HG03039 (cell line): ENCODE data around the gene FARP2.
"Not testable (repeated sequence)": the region's sequence is repeated elsewhere in the genome, so short reads cannot be mapped to it uniquely, and the experiment has no call there.

Experiments used
- ATAC-seq: cut with Tn5 transposase; IDR thresholded peaks from one replicate; pipeline ENCODE4 v1.9.1; 2021; ENCODE audit warnings: mild to moderate bottlenecking, moderate library complexity; ENCODE audit not compliant: unreplicated experiment

FARP2 gene

GRCh38 chr2:241498115-241499070 lies 142.3 kb downstream of the FARP2 start:
- ATAC-seq = no peak

GRCh38 chr2:241499146-241499965 lies 143.3 kb downstream of the FARP2 start:
- ATAC-seq = no peak

- no peak for ATAC-seq
Measured at GRCh38 chr2:241500016-241500415, 143.9 kb downstream of the FARP2 start.

GRCh38 chr2:241500431-241500975 lies 144.4 kb downstream of the FARP2 start:
- ATAC-seq = no peak

GRCh38 chr2:241501099-241501541 lies 145.0 kb downstream of the FARP2 start:
- no peak for ATAC-seq

- ATAC-seq = no peak
Measured at GRCh38 chr2:241501551-241501950, 145.5 kb downstream of the FARP2 start.

GRCh38 chr2:241502281-241502680 lies 146.2 kb downstream of the FARP2 start:
- no peak for ATAC-seq

GRCh38 chr2:241503776-241504392 lies 147.8 kb downstream of the FARP2 start:
- no peak for ATAC-seq

GRCh38 chr2:241505086-241505780 lies 149.1 kb downstream of the FARP2 start:
- ATAC-seq = no peak

GRCh38 chr2:241505781-241506201 lies 149.7 kb downstream of the FARP2 start:
- no peak for ATAC-seq

GRCh38 chr2:241506317-241506716 lies 150.2 kb downstream of the FARP2 start:
- ATAC-seq = not testable (repeated sequence)

- ATAC-seq = no peak
Measured at GRCh38 chr2:241506793-241507429, 150.8 kb downstream of the FARP2 start.

GRCh38 chr2:241507430-241508239 lies 151.6 kb downstream of the FARP2 start:
- peak; percentile 7 for ATAC-seq

- ATAC-seq = peak; percentile 93
Measured at GRCh38 chr2:241508240-241509154, 152.4 kb downstream of the FARP2 start, which contains the start of gene STK25. TSS of gene STK25 (minus strand) at chr2:241508584. CDS start at chr2:241508035, 549 bp downstream.

- no peak for ATAC-seq
Measured at GRCh38 chr2:241509155-241509784, 153.2 kb downstream of the FARP2 start.

GRCh38 chr2:241511091-241511741 lies 155.1 kb downstream of the FARP2 start:
- ATAC-seq = no peak

- no peak for ATAC-seq
Measured at GRCh38 chr2:241514553-241514952, 158.5 kb downstream of the FARP2 start.
